H1 (cell line): ENCODE data around the gene VIPAS39. TPM values are rescaled to one million over a fixed set of nuclear protein-coding genes. Genes with fewer than 3 reads are reported as not detected.

ENCODE experiments used
- GTF2F1 ChIP-seq: IDR thresholded peaks from 2 replicates; pipeline ENCODE4 v1.6.1; 2012; ENCODE audit warnings: low read depth, low read length, improper control_type of control experiment, borderline replicate concordance
- SAP30 ChIP-seq: fragments of 300-600 bp; sonication (generic); IDR thresholded peaks from 2 replicates; pipeline ENCODE4 v1.7.1; 2012; ENCODE audit warnings: low read length, moderate library complexity, mild to moderate bottlenecking, inconsistent platforms; ENCODE audit not compliant: insufficient read depth, insufficient replicate concordance
- ZNF274 ChIP-seq: IDR thresholded peaks from 2 replicates; pipeline ENCODE4 v1.7.0; 2012; ENCODE audit warnings: low read length, borderline replicate concordance; ENCODE audit errors: extremely low read depth
- polyA plus RNA-seq, 7 experiments: library from polyadenylated mRNA; depleted of rRNA in 3 of 7; stranded (reverse) in 5 of 7; unstranded in 2 of 7; fragments of >200 nt in 5 of 7; fragments of 200-250 nt in 2 of 7; gene quantifications; 1 replicate in 5 of 7; 2 replicates in 1 of 7; 4 replicates in 1 of 7; pipeline versions ENCODE4 v1.2.1 to v1.2.3, GENCODE V29; 2011 to 2013; ENCODE audit warnings: missing spikeins in 2 of 7, mixed read lengths in 2 of 7
- total RNA-seq: library from RNA; stranded (reverse); fragmentation: NEBNext Ultra II Directional; extraction: Animal tissue kit (Norgen Biotek cat#: 25700); gene quantifications from 2 replicates; pipeline ENCODE4 v1.2.1, GENCODE V29; 2021
- TF ChIP-seq, protein P1 (sequence below): IDR thresholded peaks from 2 replicates; pipeline ENCODE4 v1.6.1; 2011; ENCODE audit warnings: low read depth, mild to moderate bottlenecking, low read length; ENCODE audit not compliant: insufficient read depth

Gene VIPAS39
- total and polyA plus RNA-seq, 2 of the 8 experiments (the other 6 are each of a cell fraction or from before 2014, with no cell fraction given) = 19.6 to 20.6 TPM

DNA sequence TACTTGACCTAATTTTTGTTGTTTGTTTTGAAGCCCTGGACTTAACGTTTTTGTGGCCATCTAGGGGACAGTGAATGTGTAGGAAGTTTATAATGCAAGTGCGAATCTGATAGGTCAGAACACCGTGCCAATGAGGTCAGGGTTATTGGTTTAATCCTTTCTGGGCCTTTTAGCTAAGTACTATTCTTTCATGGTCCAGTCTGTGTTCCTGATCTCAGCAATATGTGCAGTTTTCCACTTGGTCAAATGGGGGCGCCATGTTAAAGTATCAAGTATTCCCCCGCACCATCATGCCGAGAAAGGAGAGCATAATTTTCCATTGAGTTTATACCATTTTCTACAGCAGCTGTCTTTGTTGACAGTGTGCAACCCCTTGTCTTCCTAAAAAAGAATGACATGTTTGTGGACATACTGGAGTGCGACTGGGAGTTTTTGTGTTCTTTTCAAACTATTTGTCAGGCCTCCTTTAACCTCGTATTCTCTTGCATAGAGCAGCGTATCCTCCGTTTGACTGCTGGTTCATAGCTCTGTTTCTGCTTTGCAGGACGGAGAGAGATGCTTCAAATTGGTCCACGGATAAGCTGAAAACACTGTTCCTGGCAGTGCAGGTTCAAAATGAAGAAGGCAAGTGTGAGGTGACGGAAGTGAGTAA lies 1.8 kb upstream of the VIPAS39 start (continued):
- TF ChIP-seq, protein P1, sequence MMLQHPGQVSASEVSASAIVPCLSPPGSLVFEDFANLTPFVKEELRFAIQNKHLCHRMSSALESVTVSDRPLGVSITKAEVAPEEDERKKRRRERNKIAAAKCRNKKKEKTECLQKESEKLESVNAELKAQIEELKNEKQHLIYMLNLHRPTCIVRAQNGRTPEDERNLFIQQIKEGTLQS = no peak
- TF ChIP-seq ZNF274 (no peak), SAP30 (no peak), GTF2F1 (no peak)
- TF ChIP-seq, all 59 proteins: peak for 3
